Stimulated activated CD4-positive, alpha-beta T cell treated with anti-CD3 and anti-CD28 coated beads, Interleukin-12 subunit alpha, Interleukin-12 subunit beta, amount 100 ng/mL, for 48 hours (primary cell): Measurements from ENCODE around the gene LSM7.

Experiments
- DNase-seq, 3 donors: peaks; one replicate each; pipeline ENCODE4 v3.0.0-alpha.2; 2020; ENCODE audit warnings: low read depth in 2 of 3, low spot score in 1 of 3

The LSM7 gene

DNA sequence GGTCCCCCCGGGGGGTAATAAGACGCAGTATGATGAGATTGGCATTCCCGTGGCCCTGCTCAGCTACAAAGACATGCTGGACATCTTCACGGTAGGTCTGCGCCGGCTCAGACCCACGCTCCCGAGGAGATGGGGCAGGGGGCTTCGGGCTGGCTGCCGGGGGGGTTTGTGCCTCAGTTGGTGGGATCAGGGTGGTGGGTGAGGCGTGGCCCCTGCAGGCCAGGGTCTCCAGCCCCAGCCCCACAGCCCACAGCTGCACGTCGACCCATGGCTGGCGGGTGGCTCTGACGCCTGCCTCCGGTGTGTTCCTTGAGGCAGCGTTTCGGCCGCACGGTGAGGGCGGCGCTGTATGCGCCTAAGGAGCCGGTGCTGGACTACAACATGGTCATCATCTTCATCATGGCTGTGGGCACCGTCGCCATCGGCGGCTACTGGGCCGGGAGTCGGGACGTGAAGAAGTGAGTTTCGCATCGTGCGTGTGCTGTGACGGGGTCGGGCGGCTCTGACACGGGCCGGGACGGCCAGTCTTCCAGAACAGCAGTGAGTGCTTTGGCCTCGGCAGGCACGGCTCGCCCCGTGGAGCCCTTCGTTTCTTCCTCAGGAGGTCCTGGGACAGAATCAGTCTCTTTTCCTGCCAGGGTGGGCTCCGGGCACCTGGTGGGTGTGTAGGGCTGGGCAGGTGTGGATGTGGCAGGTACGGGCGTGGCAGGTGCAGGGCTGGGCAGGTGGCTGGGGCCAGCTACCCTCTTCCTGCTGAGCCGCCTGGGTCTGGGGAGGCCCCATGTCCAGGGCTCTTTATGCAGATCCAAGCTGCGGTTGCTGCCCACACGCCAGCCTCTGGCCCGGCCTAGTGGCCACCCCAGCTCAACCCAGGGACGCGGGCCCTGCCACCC, 10.6 kb upstream of the LSM7 start:
- DNase-seq, result no peak

DNA sequence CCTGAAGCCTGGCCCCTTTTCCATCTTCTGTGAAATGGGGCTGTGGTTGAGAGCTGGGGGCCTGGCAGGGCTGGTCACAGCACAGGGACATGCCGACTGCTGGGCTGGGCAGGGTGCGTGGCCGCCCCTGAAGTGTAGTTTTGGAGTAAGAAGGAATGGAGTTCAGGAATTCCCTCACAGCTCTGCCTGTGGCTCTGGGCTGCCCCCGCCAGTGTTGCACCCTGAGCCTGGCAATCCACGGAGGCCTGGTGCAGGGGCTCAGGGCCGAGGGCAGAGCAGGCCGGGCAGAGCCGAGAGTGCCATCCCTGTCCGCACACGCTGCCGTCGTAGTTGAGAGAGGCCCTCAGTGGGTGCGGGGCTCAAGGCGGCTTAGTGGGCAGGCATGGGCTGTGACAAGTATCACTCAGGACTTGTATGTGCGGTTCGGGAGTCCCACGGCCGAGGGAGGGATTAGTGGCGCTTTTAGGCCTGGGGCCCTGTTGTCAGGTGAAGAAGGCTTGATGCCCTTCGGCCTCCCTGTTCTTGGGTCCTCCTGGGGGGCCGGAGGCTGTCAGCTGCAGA, 9.7 kb upstream of the LSM7 start:
- no peak for DNase-seq

DNA sequence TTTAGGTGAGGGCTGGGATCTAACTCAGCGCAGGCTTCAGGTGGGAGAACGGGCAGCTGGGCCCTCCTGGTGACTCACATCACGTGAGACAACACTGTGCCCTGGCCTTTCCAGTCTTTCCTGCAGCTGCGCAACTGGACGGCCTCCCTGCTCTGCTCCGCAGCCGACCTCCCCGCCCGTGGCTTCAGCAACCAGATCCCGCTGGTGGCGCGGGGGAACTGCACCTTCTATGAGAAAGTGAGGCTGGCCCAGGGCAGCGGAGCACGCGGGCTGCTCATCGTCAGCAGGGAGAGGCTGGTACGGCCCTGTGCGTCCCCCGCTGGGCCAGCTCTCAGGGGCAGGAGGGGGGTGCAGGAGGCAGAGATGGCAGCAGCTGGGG, 8.9 kb upstream of the LSM7 start:
- no peak for DNase-seq

DNA sequence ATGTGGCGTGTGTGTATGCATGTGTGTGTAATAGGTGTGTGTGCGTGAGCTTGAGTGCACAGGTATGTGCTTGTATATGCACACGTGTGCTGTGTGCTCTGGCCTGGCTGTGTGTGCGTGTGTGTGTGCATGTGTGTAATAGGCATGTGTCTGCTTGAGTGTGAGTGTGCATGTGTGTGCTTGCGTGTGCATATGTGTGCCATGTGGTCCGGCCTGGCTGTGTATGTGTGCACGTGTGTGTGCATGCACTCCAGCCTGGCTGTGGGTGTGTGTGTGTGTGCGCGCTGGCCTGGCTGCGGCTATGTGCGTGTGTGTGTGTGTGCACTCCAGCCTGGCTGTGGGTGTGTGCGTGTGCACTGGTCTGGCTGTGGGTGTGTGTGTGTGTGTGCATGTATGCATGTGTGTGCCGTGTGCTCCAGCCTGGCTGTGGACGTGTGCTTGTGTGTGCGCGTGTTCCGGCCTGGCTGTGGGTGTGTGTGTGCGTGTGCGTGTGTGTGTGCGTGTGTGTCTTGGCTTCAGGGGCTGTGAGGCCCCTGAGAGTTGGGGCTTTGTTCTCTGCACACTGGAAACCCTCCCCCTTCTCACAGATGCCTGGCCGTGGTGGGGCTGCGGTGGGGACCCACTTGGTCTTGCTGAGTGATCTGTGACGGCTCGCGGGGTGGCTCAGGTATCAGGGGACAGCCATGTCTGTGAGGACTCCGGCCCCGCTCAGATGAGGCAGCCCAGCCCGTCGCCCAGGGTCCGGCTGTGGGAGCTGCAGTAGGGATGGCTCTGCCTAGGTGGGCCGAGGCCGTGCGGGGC, 8.3 kb upstream of the LSM7 start:
- DNase-seq, result no peak

DNA sequence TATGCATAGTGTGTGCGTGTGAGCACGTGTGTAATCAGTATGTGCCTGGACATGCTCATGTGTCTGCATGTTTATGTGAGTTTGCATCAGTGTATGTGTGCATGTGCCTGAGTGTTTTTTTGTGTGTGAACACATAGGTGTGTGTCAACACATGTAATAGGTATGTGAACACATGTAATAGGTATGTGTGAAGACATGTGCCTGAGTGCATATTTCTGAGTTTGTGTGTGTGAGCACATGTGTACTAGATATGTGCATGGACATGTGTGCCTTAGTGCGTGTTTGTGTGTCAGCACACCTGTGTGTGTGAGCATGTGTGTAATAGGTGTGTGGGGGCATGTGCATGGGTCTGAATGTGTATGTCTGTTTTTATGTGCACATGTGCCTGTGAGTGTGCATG, 7.5 kb upstream of the LSM7 start:
- no peak for DNase-seq

DNA sequence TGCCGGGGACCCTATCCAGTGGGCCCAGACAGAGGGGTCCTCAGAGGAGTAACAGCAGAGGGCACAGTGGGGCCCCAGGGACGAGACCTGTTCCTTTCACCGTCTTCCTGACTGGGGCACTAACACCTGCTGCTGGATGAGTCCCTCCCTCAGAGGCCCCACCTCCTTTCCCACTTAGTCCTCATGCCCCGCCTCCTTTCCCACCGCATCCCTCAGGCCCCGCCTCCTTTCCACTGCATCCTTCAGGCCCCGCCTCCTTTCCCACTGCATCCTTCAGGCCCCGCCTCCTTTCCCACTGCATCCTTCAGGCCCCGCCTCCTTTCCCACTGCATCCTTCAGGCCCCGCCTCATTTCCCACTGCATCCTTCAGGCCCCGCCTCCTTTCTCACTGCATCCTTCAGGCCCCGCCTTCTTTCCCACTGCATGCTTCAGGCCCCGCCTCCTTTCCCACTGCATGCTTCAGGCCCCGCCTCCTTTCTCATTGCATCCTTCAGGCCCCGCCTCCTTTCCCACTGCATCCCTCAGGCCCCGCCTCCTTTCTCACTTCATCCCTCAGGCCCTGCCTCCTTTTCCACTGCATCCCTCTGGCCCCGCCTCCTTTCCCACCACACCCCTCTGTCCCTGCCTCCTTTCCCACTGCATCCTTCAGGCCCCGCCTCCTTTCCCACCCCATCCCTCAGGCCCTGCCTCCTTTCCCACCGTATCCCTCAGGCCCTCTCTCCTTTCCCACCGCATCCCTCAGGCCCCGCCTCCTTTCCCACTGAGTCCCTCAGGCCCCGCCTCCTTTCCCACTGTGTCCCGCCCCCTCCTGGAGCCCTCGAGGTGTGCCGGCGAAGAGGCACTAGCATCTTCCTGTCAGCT, 6.8 kb upstream of the LSM7 start:
- no peak for DNase-seq

DNA sequence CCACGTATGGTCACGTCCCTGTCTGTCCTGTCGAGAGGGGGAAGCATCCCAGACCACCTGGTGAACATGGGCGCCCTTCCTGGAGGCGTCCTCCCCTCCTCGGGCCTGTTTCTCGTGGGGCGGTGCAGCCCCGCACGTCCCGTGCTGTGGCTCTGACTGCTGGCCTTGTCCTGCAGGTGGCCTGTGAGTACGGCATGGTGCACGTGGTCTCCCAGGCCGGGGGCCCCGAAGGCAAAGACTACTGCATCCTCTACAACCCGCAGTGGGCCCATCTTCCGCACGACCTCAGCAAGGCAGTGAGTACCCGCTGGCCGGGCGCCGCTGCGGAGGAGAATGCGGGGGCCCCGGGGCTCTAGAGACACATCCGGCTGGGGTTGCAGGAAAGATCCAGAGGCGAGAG, 6.0 kb upstream of the LSM7 start:
- no peak for DNase-seq

DNA sequence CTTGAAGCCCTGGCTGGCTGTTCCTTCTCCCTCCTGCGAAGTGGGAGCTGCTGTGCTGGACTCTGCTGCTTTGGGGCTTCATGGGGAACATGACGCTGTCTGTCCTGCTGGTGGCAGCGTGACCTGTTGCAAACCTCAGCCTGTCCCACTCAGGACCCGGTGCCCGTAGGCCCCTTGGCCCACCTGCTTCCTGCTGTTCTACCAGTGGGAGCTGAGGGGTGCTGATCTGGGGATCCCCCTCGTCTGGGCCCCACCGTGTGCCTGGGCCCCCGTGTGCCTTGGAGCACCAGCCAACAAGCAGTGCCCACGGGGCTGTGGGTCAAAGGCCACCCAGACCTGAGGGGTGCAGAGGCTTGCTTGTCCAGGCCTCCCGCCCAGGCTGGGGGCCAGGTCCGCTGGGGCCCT, 5.4 kb upstream of the LSM7 start:
- DNase-seq, result no peak

DNA sequence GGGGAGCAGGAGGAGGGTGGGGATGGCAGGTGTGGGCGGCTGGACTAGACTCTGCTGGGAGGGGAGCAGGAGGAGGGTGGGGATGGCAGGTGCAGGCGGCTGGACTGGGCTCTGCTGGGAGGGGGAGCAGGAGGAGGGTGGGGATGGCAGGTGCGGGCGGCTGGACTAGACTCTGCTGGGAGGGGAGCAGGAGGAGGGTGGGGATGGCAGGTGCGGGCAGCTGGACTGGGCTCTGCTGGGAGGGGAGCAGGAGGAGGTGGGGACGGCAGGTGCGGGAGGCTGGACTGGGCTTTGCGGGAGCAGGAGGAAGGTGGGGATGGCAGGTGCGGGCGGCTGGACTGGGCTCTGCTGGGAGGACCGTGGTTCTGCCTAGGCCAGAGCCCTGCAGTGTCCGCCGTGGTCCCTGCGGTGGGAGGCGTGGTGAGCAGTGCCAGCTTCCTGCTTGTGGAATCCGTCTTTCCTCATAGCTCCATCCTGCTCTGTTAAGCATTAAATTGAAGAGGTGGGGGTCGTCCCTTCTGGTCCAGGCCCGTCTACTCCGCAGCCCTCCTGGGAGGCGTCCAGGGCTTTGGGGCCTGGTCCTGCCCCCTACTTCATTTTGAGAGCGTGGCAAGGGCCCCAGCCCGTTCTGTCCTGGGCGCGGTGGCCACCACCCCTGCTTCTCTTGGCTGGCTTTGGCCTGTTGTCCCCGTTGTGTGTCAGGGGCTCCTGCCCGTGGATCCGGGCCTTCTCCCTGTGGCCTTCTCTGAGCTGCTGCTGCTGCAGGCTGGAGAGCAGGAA, 4.8 kb upstream of the LSM7 start:
- DNase-seq, result no peak

DNA sequence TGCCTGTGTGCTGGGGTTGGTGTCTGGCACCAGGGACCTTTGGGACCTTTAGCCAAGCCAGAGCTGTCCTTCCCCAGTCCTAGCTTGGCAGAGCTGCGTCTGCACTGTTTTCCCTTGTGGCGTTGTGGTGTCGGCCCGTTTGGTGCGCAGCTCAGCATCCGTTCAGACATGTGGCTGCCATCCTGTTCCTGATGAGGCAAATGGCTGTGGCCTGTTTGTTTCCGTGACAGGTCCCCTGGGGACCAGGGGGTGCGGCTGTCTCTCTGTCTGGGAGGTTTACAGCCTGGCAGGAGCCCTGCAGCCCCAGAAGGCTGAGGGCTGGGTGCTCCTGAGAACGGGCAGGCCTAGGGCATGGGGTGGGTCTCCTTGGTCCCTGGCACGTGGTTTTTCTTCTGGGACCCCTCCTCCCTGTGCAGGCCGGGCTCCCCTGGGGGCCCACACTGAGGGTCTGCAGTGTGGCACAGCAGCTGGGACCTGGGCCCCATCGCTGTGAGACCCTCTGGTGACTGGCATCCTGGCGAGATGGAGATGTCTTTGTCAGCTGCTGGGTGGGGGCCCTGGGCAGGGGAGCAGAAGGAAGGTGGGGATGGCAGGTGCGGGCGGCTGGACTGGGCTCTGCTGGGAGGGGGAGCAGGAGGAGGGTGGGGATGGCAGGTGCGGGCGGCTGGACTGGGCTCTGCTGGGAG, 4.1 kb upstream of the LSM7 start:
- no peak for DNase-seq

DNA sequence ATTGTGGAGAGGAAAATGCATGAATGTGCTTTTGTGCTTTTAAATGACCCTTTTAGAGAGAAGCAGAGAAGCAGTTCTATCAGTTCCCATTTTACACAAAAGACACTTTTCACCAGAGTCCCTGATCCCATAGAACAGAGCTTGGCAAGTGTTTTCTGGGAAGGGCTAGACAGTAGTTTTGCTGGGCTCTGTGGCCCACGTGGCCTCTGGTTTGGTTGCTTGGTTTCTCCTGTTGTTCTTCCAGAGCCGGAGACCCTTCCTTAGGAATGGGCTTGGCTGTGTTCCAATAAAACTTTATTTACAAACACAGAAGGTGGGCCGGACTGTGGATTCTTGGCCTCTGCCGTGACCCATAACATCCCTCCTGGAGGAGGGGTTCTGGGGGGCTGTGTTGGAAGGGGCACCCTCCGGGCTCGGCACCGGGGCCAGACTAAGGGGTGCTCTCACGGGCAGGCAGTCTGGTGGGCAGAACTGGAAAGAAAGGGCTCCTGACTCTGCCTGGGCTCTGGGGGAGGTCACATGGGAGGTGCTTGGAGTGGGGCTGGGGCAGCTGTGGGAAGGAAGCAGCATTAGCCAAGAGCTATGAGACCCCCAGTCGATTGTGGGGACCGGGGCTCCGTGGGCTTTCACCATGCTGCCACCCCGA, 3.3 kb upstream of the LSM7 start:
- no peak for DNase-seq

DNA sequence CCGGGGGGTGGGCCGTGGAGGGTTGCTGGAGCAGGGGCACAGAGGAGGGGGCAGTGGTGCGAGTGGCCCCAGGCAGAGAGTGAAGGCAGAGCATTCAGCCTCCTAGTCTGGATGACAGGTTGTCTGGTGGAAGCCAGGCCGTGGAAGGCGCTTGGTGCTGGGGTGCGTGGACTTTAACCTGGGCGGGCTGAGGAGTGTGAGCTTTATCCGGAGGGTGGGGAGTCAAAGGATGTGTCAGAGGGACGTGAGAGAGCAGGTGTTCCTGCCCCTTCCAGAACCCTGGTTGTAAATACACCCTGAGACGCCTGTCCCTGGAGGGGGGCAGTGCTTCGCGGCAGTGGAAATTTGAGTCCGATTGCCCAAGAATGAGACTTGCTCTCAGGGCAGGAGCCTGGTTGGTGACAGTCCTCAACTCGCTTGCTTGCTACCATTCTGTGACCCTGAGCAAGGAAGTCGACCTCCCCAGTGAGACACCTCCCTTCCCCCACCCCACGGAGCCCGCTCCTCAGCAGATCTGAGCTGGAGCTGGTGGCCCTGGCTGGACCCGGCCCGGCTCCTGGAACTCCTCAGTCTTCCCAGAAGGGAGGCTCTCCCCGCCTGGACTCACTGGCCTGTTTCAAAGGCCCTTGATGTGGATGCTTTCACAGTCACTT, 2.4 kb upstream of the LSM7 start:
- DNase-seq, result no peak

DNA sequence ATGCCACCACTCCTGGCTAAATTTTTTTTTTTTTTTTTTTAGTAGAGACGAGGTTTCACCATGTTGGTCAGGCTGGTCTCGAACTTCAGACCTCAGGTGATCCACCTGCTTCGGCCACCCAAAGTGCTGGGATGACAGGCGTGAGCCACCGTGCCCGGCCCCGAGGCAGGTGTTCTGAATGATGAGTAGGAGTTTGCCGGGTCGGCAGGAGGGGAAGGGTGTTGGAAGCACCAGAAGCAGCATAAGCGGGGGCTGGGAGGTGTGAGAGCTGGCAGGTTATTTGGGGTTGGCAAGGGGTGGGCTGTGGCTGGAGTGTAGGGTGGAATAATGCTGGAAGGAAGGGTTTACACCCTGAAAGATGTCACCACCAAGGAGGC, 1.9 kb upstream of the LSM7 start:
- no peak for DNase-seq

DNA sequence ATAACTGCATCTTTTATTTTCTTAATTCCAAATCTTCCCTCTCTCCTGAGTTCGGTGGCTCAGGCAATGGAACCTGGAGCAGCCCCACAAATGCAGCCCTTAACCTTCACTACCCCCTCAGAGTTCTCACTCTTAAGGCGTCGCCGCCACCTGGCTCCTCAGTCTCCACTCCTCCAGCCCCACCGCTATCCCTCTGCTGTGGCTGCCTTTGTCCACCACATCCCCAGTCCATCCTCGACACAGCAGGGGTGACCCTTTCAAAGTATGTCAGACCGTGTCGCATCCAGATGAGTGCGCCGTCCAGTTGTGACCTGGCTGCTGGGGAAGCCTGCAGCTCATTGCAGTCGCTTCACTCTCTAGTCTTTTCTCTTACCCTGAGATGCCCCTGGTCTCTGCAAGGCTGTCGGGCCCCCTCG, 1.1 kb upstream of the LSM7 start:
- DNase-seq, result no peak

DNA sequence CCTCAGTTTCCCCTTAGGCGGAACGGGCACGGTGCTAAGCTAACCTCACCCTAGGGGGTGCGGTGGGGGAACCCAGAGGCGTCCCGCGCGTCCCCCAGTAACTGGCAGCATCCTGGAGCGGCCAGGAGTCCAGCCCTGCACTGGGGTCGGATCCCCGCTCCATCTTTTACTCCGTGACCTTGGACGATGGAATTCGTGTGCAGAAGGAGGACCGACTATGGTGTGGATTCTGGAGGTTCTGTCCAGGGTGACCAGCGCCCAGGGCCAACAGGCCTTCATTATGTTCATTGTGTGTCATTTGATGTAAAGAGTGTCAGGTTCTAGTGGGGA, 728 bp upstream of the LSM7 start:
- DNase-seq, result no peak

DNA sequence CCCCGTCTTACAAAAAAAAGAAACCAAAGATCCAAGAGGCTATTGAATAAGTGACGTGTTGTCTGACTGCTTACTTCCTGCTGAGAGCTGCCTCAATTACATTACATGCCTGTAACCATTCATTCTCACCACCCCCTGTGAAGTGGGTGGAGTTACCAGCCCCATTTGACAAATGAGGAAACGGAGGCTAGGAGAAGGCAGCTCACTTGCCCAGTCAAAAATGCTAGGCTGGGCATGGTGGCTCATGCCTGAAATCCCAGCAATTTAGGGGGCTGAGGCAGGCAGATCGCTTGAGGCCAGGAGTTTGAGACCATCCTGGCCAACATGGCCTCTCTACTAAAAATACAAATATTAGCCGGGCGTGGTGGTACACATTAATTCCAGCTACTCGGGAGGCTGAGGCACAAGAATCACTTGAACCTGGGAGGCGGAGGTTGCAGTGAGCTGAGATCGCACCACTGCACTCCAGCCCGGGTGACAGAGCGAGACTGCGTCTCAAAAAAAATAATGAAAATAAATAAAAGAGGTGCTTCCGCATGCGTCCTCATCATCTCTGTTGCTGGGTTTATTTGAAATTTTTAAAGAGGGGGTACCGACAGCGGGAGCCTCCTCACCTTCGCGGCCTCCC, 499 bp downstream of the LSM7 start:
- DNase-seq, result peak; percentile 31 to 54 (median 42)

DNA sequence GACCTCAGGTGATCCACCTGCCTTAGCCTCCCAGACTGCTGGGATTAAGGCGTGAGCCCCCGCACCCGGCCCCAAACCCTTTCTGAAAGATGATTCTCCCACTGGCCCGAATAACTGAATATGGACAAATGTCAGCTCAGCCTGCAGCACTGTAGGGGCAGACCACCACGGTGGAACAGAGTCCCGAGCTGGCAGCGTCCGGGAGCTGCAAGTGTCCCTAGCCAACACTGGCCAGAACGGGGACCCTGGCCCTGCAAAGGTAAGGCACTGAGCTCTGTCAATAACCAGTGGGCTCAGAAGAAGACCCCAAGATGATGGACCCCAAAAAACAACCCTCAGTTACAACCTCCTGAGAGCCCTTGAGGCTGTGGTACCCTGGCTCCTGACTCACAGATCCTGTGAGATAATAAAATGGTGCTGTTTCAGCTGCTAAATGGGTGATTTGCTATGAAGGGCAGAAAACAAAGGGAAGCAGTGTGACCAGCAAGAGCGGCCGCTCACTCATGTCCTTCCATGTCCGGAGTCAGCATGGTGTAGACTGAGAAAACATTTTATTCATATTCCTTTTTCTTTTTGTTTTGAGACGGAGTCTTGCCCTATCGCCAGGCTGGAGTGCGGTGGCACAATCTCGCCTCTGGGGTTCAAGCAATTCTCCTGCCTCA, 1.6 kb downstream of the LSM7 start:
- DNase-seq, result no peak
